ENCODE data around the gene POLR3F. TPM values are rescaled to one million over a fixed set of nuclear protein-coding genes. Genes with fewer than 3 reads are reported as not detected.
A peak's percentile ranks its signal among the peaks of the same experiment; 100 is the strongest.

POLR3F gene
- total RNA-seq, 1 experiment from 2014 or later: 11.2 TPM

GRCh38 chr20:18507218-18508191 lies 40.3 kb downstream of the POLR3F start, which contains the start of gene SEC23B:
Gene SEC23B, plus strand, starts transcription at chr20:18507940. Its CDS starts 2,896 bp downstream, at chr20:18510836.
- intact Hi-C loops (cut with micrococcal nuclease): loop anchor here (2.0 to 5.0 kb wide), 2 partner anchors 41 to 60 kb away; partner anchors contain the start of genes DZANK1, POLR3F and SMIM26
- DNase-seq (ENCODE audit: unreplicated experiment): peak; percentile 98
- POLR2A ChIA-PET: interaction anchor here (0.6 to 5.7 kb wide), 52 partner anchors 8 to 1545 kb away, joined by 3 to 283 read pairs (median 4); partner anchors contain the start of genes CFAP61, CRNKL1, DSTN and DTD1
- H3K27ac Mint-ChIP-seq (ENCODE audit: low read depth, unreplicated experiment): peak within 1 kb of the TSS; percentile 100
- BruUV-seq (replicated peaks): no TSS peak
- CTCF ChIA-PET: interaction anchor here (0.6 to 4.6 kb wide), 12 partner anchors 8 to 1279 kb away, joined by 3 to 37 read pairs (median 4); partner anchors contain the start of gene RBBP9
- peaks cover 14% of the 10 kb centered on the region for H3K4me1 Mint-ChIP-seq (ENCODE audit: insufficient read depth, unreplicated experiment)
- no peaks in the 10 kb centered on the region for H3K27me3 Mint-ChIP-seq (ENCODE audit: insufficient read depth, unreplicated experiment)
- peaks cover 40% of the 10 kb centered on the region for H3K36me3 Mint-ChIP-seq (ENCODE audit: insufficient read depth, unreplicated experiment)
- H3K9me3 Mint-ChIP-seq (ENCODE audit: unreplicated experiment): no peaks in the 10 kb centered on the region
- H3K4me3 Mint-ChIP-seq (ENCODE audit: unreplicated experiment): peak within 1 kb of the TSS; percentile 100
- TF ChIP-seq, protein P1, sequence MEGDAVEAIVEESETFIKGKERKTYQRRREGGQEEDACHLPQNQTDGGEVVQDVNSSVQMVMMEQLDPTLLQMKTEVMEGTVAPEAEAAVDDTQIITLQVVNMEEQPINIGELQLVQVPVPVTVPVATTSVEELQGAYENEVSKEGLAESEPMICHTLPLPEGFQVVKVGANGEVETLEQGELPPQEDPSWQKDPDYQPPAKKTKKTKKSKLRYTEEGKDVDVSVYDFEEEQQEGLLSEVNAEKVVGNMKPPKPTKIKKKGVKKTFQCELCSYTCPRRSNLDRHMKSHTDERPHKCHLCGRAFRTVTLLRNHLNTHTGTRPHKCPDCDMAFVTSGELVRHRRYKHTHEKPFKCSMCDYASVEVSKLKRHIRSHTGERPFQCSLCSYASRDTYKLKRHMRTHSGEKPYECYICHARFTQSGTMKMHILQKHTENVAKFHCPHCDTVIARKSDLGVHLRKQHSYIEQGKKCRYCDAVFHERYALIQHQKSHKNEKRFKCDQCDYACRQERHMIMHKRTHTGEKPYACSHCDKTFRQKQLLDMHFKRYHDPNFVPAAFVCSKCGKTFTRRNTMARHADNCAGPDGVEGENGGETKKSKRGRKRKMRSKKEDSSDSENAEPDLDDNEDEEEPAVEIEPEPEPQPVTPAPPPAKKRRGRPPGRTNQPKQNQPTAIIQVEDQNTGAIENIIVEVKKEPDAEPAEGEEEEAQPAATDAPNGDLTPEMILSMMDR (IDR thresholded peaks at IDR 0.05; ENCODE audit: unreplicated experiment): no peak

- intact Hi-C loops (cut with micrococcal nuclease): no loop called here
- no peak overlapping the region for H3K4me3 Mint-ChIP-seq (ENCODE audit: unreplicated experiment)
- no peak for DNase-seq (ENCODE audit: unreplicated experiment)
- H3K36me3 Mint-ChIP-seq (ENCODE audit: insufficient read depth, unreplicated experiment): peaks cover 54% of the 10 kb centered on the region
- CTCF ChIA-PET: interaction anchor here (0.8 kb wide), 1 partner anchor 15 kb away, joined by 3 read pairs; no protein-coding TSS in a partner anchor
- no peak overlapping the region for H3K27ac Mint-ChIP-seq (ENCODE audit: low read depth, unreplicated experiment)
- BruUV-seq (replicated peaks): no TSS peak
- TF ChIP-seq, protein P1 (IDR thresholded peaks at IDR 0.05; ENCODE audit: unreplicated experiment): no peak
- POLR2A ChIA-PET: no interaction called here
- no peaks in the 10 kb centered on the region for H3K27me3 Mint-ChIP-seq (ENCODE audit: insufficient read depth, unreplicated experiment)
- peaks cover 14% of the 10 kb centered on the region for H3K4me1 Mint-ChIP-seq (ENCODE audit: insufficient read depth, unreplicated experiment)
- H3K9me3 Mint-ChIP-seq (ENCODE audit: unreplicated experiment): no peaks in the 10 kb centered on the region
These were observed 44.4 kb downstream of the POLR3F start for GRCh38 chr20:18511571-18511970.

- POLR2A ChIA-PET: no interaction called here
- no peaks in the 10 kb centered on the region for H3K9me3 Mint-ChIP-seq (ENCODE audit: unreplicated experiment)
- CTCF ChIA-PET: interaction anchor here (0.6 to 1.0 kb wide), 3 partner anchors 28 to 693 kb away, joined by 3 read pairs; no protein-coding TSS in a partner anchor
- H3K36me3 Mint-ChIP-seq (ENCODE audit: insufficient read depth, unreplicated experiment): peaks cover 48% of the 10 kb centered on the region
- no peaks in the 10 kb centered on the region for H3K27me3 Mint-ChIP-seq (ENCODE audit: insufficient read depth, unreplicated experiment)
- no TSS peak for BruUV-seq (replicated peaks)
- no peak overlapping the region for H3K27ac Mint-ChIP-seq (ENCODE audit: low read depth, unreplicated experiment)
- H3K4me3 Mint-ChIP-seq (ENCODE audit: unreplicated experiment): no peak overlapping the region
- TF ChIP-seq, protein P1 (IDR thresholded peaks at IDR 0.05; ENCODE audit: unreplicated experiment): no peak
- DNase-seq (ENCODE audit: unreplicated experiment): no peak
- intact Hi-C loops (cut with micrococcal nuclease): no loop called here
- peaks cover 14% of the 10 kb centered on the region for H3K4me1 Mint-ChIP-seq (ENCODE audit: insufficient read depth, unreplicated experiment)
These were observed 46.0 kb downstream of the POLR3F start for GRCh38 chr20:18513208-18513607.

GRCh38 chr20:18514127-18514526 lies 46.9 kb downstream of the POLR3F start:
- Mint-ChIP-seq H3K36me3 (ENCODE audit: insufficient read depth, unreplicated experiment) (peaks cover 46% of the 10 kb centered on the region), H3K27ac (ENCODE audit: low read depth, unreplicated experiment) (no peak overlapping the region), H3K4me1 (ENCODE audit: insufficient read depth, unreplicated experiment) (peaks cover 14% of the 10 kb centered on the region), H3K4me3 (ENCODE audit: unreplicated experiment) (no peak overlapping the region), H3K9me3 (ENCODE audit: unreplicated experiment) (no peaks in the 10 kb centered on the region), H3K27me3 (ENCODE audit: insufficient read depth, unreplicated experiment) (no peaks in the 10 kb centered on the region)
- intact Hi-C loops (cut with micrococcal nuclease): no loop called here
- POLR2A ChIA-PET: interaction anchor here (0.9 to 1.6 kb wide), 5 partner anchors 11 to 226 kb away, joined by 3 to 4 read pairs (median 3); partner anchors contain the start of genes RBBP9 and ZNF133
- BruUV-seq (replicated peaks): no TSS peak
- TF ChIP-seq, protein P1 (IDR thresholded peaks at IDR 0.05; ENCODE audit: unreplicated experiment): no peak
- CTCF ChIA-PET: interaction anchor here (0.7 to 1.3 kb wide), 6 partner anchors 10 to 841 kb away, joined by 3 to 6 read pairs (median 4); no protein-coding TSS in a partner anchor
- DNase-seq (ENCODE audit: unreplicated experiment): no peak
